Spleen (tissue), 11 donors: ENCODE results near the gene NTN4. TPM values are rescaled to one million over a fixed set of nuclear protein-coding genes. Genes with fewer than 3 reads are reported as not detected.
A peak's percentile ranks its signal among the peaks of the same experiment; 100 is the strongest.

Experiments
- DNase-seq: peaks from one replicate; pipeline ENCODE4 v3.0.0-alpha.2; 2020
- H3K27ac ChIP-seq, 8 donors: fragments of 200-600 bp; sonication (generic) in 7 of 8; 1 replicate in 4 of 8; 2 replicates in 4 of 8; pipeline versions ENCODE4 v1.5.0 to v1.8.0; 2016 to 2021; ENCODE audit warnings: inconsistent platforms in 4 of 8, mild to moderate bottlenecking in 4 of 8, moderate library complexity in 1 of 8
- H3K27me3 ChIP-seq, 7 donors: fragments of 200-600 bp; sonication (generic) in 6 of 7; replicated peaks in 1 of 7; 1 replicate in 4 of 7; 2 replicates in 3 of 7; pipeline versions ENCODE4 v1.5.0 to v1.8.0; 2016 to 2021; ENCODE audit warnings: inconsistent platforms in 3 of 7, mild to moderate bottlenecking in 1 of 7
- H3K36me3 ChIP-seq, 6 donors: fragments of 200-600 bp; sonication (generic) in 5 of 6; 1 replicate in 4 of 6; 2 replicates in 2 of 6; pipeline versions ENCODE4 v1.5.0 to v1.8.0; 2016 to 2021; ENCODE audit warnings: inconsistent platforms in 2 of 6
- H3K4me1 ChIP-seq, 6 donors: fragments of 200-600 bp; sonication (generic) in 5 of 6; 1 replicate in 3 of 6; 2 replicates in 3 of 6; pipeline versions ENCODE4 v1.5.0 to v1.8.0; 2016 to 2021; ENCODE audit warnings: inconsistent platforms in 3 of 6
- H3K4me3 ChIP-seq, 8 donors: fragments of 200-600 bp; sonication (generic) in 7 of 8; 1 replicate in 4 of 8; 2 replicates in 4 of 8; pipeline versions ENCODE4 v1.5.0 to v1.8.0; 2016 to 2021; ENCODE audit warnings: inconsistent platforms in 4 of 8, mild to moderate bottlenecking in 4 of 8, moderate library complexity in 2 of 8
- H3K9me3 ChIP-seq, 8 donors: fragments of 200-600 bp; sonication (generic) in 7 of 8; 1 replicate in 4 of 8; 2 replicates in 4 of 8; pipeline versions ENCODE4 v1.5.0 to v1.8.0; 2016 to 2021; ENCODE audit warnings: inconsistent platforms in 4 of 8
- POLR2A ChIP-seq, 3 donors: fragments of 450-650 bp; IDR thresholded peaks; one replicate each; pipeline ENCODE4 v1.5.1; 2017; ENCODE audit warnings: antibody characterized with exemption in 3 of 3, mild to moderate bottlenecking in 1 of 3
- POLR2AphosphoS5 ChIP-seq, 3 donors: sonication (generic); formaldehyde crosslinking; IDR thresholded peaks; one replicate each; pipeline ENCODE4 v1.5.1; 2017; ENCODE audit warnings: antibody characterized with exemption in 3 of 3
- WGBS, 5 donors: extraction: QIAGEN DNeasy Blood & Tissue Kit in 3 of 5; methylation state at CpG; one replicate each; pipeline versions ENCODE4 v1.1.5 to v1.1.7; 2013 to 2018; 5-methylcytosine and 5-hydroxymethylcytosine counted together
- intact Hi-C: fragments of 100-400 bp; cut with DNase I; formaldehyde crosslinking; loops from one replicate; pipeline ENCODE4 v1.15.0; 2023; ENCODE audit warnings: low total_unique reads
- polyA plus RNA-seq, 3 donors: library from polyadenylated mRNA; stranded (reverse); fragments of 200-250 nt; gene quantifications; one replicate each; pipeline ENCODE4 v1.2.1, GENCODE V29; 2013
- total RNA-seq, 7 donors: library from RNA; depleted of rRNA in 3 of 7; stranded (reverse); fragments of >200 nt in 3 of 7; fragmentation: NEBNext Ultra II Directional in 4 of 7; extraction: Animal tissue kit (Norgen Biotek cat#: 25700) in 4 of 7; gene quantifications; one replicate each; pipeline versions ENCODE4 v1.1.0 to v1.2.1, GENCODE V29; 2016 to 2021
- TF ChIP-seq, protein P1 (sequence below), 11 experiments: fragments of 200-600 bp in 7 of 11; fragments of 450-650 bp in 4 of 11; sonication (generic) in 4 of 11; IDR thresholded peaks in 8 of 11; conservative IDR thresholded peaks in 3 of 11; 1 replicate in 7 of 11; 2 replicates in 4 of 11; pipeline versions ENCODE4 v1.4.0 to v1.8.0; 2016 to 2021; ENCODE audit warnings: antibody characterized with exemption in 11 of 11, inconsistent platforms in 4 of 11, mild to moderate bottlenecking in 1 of 11
- donor health status: healthy with polysubstance abuse.
- donor health status: DM: no; HTN: no; CAD: no; lungs with moderate emphysema.
- donor health status: DM: no; HTN: no; CAD: no.
- donor health status: Bipolar disorder and iron deficiency.
- donor health status: healthy.
- donor health status: DM: no; HTN: no; CAD: no.
- donor health status: DM: yes; HTN: yes; CAD: no.

The NTN4 gene
- total and polyA plus RNA-seq, 10 donors, result 17.6 to 482 (median 292) TPM

- Histone ChIP-seq H3K27ac (no peak overlapping the region), H3K27me3 (no peaks in the 10 kb centered on the region), H3K36me3 (no peaks in the 10 kb centered on the region), H3K4me3 (no peak overlapping the region), H3K4me1 (peaks cover 0 to 39% (median 9%) of the 10 kb centered on the region in 6 donors), H3K9me3 (no peaks in the 10 kb centered on the region)
- 80 to 90% (median 86%) methylated on average over 3 of the region's 3 CpGs for WGBS, 5 donors
- intact Hi-C loops, result no loop called here
- TF ChIP-seq, protein P1, sequence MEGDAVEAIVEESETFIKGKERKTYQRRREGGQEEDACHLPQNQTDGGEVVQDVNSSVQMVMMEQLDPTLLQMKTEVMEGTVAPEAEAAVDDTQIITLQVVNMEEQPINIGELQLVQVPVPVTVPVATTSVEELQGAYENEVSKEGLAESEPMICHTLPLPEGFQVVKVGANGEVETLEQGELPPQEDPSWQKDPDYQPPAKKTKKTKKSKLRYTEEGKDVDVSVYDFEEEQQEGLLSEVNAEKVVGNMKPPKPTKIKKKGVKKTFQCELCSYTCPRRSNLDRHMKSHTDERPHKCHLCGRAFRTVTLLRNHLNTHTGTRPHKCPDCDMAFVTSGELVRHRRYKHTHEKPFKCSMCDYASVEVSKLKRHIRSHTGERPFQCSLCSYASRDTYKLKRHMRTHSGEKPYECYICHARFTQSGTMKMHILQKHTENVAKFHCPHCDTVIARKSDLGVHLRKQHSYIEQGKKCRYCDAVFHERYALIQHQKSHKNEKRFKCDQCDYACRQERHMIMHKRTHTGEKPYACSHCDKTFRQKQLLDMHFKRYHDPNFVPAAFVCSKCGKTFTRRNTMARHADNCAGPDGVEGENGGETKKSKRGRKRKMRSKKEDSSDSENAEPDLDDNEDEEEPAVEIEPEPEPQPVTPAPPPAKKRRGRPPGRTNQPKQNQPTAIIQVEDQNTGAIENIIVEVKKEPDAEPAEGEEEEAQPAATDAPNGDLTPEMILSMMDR (IDR thresholded peaks at IDR 0.05 in 8 of 11, conservative IDR thresholded peaks at IDR 0.05 in 3 of 11), result no peak
- TF ChIP-seq POLR2AphosphoS5 (IDR thresholded peaks at IDR 0.05), result no peak
- TF ChIP-seq POLR2A (IDR thresholded peaks at IDR 0.05), result no peak
- DNase-seq, result no peak
Observed at GRCh38 chr12:95760371-95760770, 30.2 kb downstream of the NTN4 start.

- intact Hi-C loops, result no loop called here
Observed at GRCh38 chr12:95759718-95760117, 30.8 kb downstream of the NTN4 start.

DNA sequence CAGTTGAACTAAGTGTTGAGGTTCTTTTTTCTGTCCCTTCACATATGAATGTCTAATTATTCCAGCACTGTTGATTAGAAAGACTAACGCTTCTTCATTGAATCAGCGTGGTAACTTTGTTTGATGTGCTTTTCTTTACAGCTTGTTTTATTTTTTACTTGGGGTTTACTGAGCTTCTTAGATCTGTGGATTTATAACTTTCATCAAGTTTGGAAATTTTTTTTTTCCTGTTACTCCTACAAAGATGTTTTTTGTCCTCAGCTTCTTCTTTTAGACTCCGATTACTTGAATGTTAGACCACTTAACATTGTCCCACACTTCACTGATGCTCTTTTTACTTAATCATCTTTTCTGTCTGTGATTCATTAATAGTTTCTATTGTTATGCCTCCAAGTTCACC is 31.5 kb downstream of the NTN4 start:
- intact Hi-C loops, result no loop called here
- Histone ChIP-seq H3K27ac (no peak overlapping the region), H3K36me3 (no peaks in the 10 kb centered on the region), H3K27me3 (no peaks in the 10 kb centered on the region), H3K9me3 (no peaks in the 10 kb centered on the region), H3K4me1 (peaks cover 0 to 32% (median 4%) of the 10 kb centered on the region in 6 donors), H3K4me3 (no peak overlapping the region)
- TF ChIP-seq POLR2A (IDR thresholded peaks at IDR 0.05) (no peak), POLR2AphosphoS5 (IDR thresholded peaks at IDR 0.05) (no peak)
- TF ChIP-seq, protein P1 (IDR thresholded peaks at IDR 0.05 in 8 of 11, conservative IDR thresholded peaks at IDR 0.05 in 3 of 11), result no peak
- 89 to 96% (median 93%) methylated on average over 3 of the region's 3 CpGs for whole genome bisulfite sequencing, 5 donors
- DNase-seq, result no peak

More at GRCh38 chr12:95759718-95760117, 30.8 kb downstream of the NTN4 start:
- Histone ChIP-seq H3K4me3 (no peak overlapping the region), H3K36me3 (no peaks in the 10 kb centered on the region), H3K4me1 (peaks cover 0 to 39% (median 7%) of the 10 kb centered on the region in 6 donors), H3K27ac (no peak overlapping the region), H3K9me3 (no peaks in the 10 kb centered on the region), H3K27me3 (no peaks in the 10 kb centered on the region)
- DNase-seq, result no peak
- TF ChIP-seq, protein P1 (IDR thresholded peaks at IDR 0.05 in 8 of 11, conservative IDR thresholded peaks at IDR 0.05 in 3 of 11), result no peak
- no peak for TF ChIP-seq POLR2AphosphoS5 (IDR thresholded peaks at IDR 0.05)
- TF ChIP-seq POLR2A (IDR thresholded peaks at IDR 0.05), result no peak
- WGBS, 5 donors, result 0 to 49% (median 2%) methylated on average over 1 of the region's 1 CpG

- Histone ChIP-seq H3K27me3 (no peaks in the 10 kb centered on the region), H3K27ac (peak overlapping the region in 3 of 8 donors; percentile 20 to 32 (median 30)), H3K9me3 (no peaks in the 10 kb centered on the region), H3K4me3 (no peak overlapping the region), H3K4me1 (peaks cover 0 to 20% (median 0%) of the 10 kb centered on the region in 6 donors), H3K36me3 (no peaks in the 10 kb centered on the region)
- intact Hi-C loops, result no loop called here
- WGBS, 5 donors, result 66 to 80% (median 67%) methylated on average over 5 of the region's 5 CpGs
- no peak for DNase-seq
- TF ChIP-seq POLR2AphosphoS5 (IDR thresholded peaks at IDR 0.05), result no peak
Observed at GRCh38 chr12:95756362-95756761, 34.2 kb downstream of the NTN4 start.
